H9 (cell line): ENCODE data around the gene TRPC4AP. TPM values are rescaled to one million over a fixed set of nuclear protein-coding genes. Genes with fewer than 3 reads are reported as not detected.

Experiments used
- DNase-seq: peaks from one replicate; pipeline ENCODE4 v3.0.0-alpha.2; 2017
- H2AFZ ChIP-seq: one replicate; pipeline ENCODE4 v1.6.1; 2013; ENCODE audit warnings: mild to moderate bottlenecking, low read length, control low read depth, moderate library complexity
- H2AK5ac ChIP-seq: 2 replicates; pipeline ENCODE4 v1.6.1; 2013; ENCODE audit warnings: low read length, control low read depth, mixed read lengths; ENCODE audit not compliant: insufficient read length
- H2BK120ac ChIP-seq: one replicate; pipeline ENCODE4 v1.6.1; 2013; ENCODE audit warnings: low read depth, mild to moderate bottlenecking, low read length, control low read depth, inconsistent platforms; ENCODE audit not compliant: poor library complexity, severe bottlenecking
- H2BK12ac ChIP-seq: 2 replicates; pipeline ENCODE4 v1.6.1; 2013; ENCODE audit warnings: low read length, control low read depth, mixed read lengths, low read depth; ENCODE audit not compliant: insufficient read length
- H2BK15ac ChIP-seq: 2 replicates; pipeline ENCODE4 v1.6.1; 2013; ENCODE audit warnings: low read depth, low read length, control low read depth
- H2BK20ac ChIP-seq: one replicate; pipeline ENCODE4 v1.6.1; 2013; ENCODE audit warnings: low read depth, mild to moderate bottlenecking, low read length, control low read depth, inconsistent platforms; ENCODE audit not compliant: poor library complexity, severe bottlenecking
- H2BK5ac ChIP-seq: 2 replicates; pipeline ENCODE4 v1.6.1; 2013; ENCODE audit warnings: low read length, control low read depth, mixed read lengths; ENCODE audit not compliant: insufficient read length
- H3K14ac ChIP-seq: 2 replicates; pipeline ENCODE4 v1.6.1; 2013; ENCODE audit warnings: low read length, control low read depth; ENCODE audit not compliant: insufficient read depth
- H3K18ac ChIP-seq: 2 replicates; pipeline ENCODE4 v1.6.1; 2013; ENCODE audit warnings: low read depth, mild to moderate bottlenecking, mixed read lengths, low read length, control low read depth; ENCODE audit not compliant: insufficient read length
- H3K23ac ChIP-seq: 2 replicates; pipeline ENCODE4 v1.6.1; 2013; ENCODE audit warnings: low read length, control low read depth, mixed read lengths, low read depth; ENCODE audit not compliant: insufficient read length
- H3K23me2 ChIP-seq: 2 replicates; pipeline ENCODE4 v1.6.1; 2013; ENCODE audit warnings: low read depth, mild to moderate bottlenecking, mixed read lengths, low read length, control low read depth; ENCODE audit not compliant: insufficient read length, poor library complexity, severe bottlenecking
- H3K27ac ChIP-seq: 2 replicates; pipeline ENCODE4 v1.5.1; 2013; ENCODE audit warnings: low read length, control low read depth, mixed read lengths, low read depth; ENCODE audit not compliant: insufficient read length
- H3K27me3 ChIP-seq: 2 replicates; pipeline ENCODE4 v1.6.1; 2013; ENCODE audit warnings: low read length, control low read depth, inconsistent platforms; ENCODE audit not compliant: insufficient read depth
- H3K4ac ChIP-seq: 2 replicates; pipeline ENCODE4 v1.6.1; 2013; ENCODE audit warnings: low read depth, mild to moderate bottlenecking, control low read depth, inconsistent platforms, low read length, moderate library complexity
- H3K4me1 ChIP-seq: 2 replicates; pipeline ENCODE4 v1.6.1; 2013; ENCODE audit warnings: low read length, control low read depth, inconsistent platforms; ENCODE audit not compliant: insufficient read depth
- H3K4me2 ChIP-seq: 2 replicates; pipeline ENCODE4 v1.6.1; 2013; ENCODE audit warnings: low read length, control low read depth, mixed read lengths; ENCODE audit not compliant: insufficient read length, insufficient read depth
- H3K56ac ChIP-seq: 2 replicates; pipeline ENCODE4 v1.6.1; 2013; ENCODE audit warnings: low read depth, mild to moderate bottlenecking, mixed read lengths, low read length, control low read depth; ENCODE audit not compliant: insufficient read length
- H3K79me1 ChIP-seq: 2 replicates; pipeline ENCODE4 v1.6.1; 2013; ENCODE audit warnings: low read depth, mild to moderate bottlenecking, moderate library complexity, low read length, control low read depth, inconsistent platforms; ENCODE audit not compliant: insufficient read depth, poor library complexity, severe bottlenecking
- H3K79me2 ChIP-seq: 2 replicates; pipeline ENCODE4 v1.6.1; 2013; ENCODE audit warnings: low read length, control low read depth, inconsistent platforms; ENCODE audit not compliant: insufficient read depth
- H3K9ac ChIP-seq: 2 replicates; pipeline ENCODE4 v1.6.1; 2013; ENCODE audit warnings: low read length, control low read depth, mixed read lengths; ENCODE audit not compliant: insufficient read length; ENCODE audit errors: extremely low read depth
- H3K9me3 ChIP-seq: one replicate; pipeline ENCODE4 v1.6.1; 2013; ENCODE audit warnings: low read depth, low read length, inconsistent platforms; ENCODE audit not compliant: control insufficient read depth
- H3T11ph ChIP-seq: one replicate; pipeline ENCODE4 v1.6.1; 2013; ENCODE audit warnings: mild to moderate bottlenecking, low read length, control low read depth, inconsistent platforms
- H4K20me1 ChIP-seq: one replicate; pipeline ENCODE4 v1.6.1; 2013; ENCODE audit not compliant: control insufficient read depth, insufficient read length, insufficient read depth
- H4K5ac ChIP-seq: 2 replicates; pipeline ENCODE4 v1.6.1; 2013; ENCODE audit warnings: low read depth, mild to moderate bottlenecking, mixed read lengths, low read length, control low read depth; ENCODE audit not compliant: insufficient read length
- H4K8ac ChIP-seq: replicated peaks from 2 replicates; pipeline ENCODE4 v1.6.1; 2013; ENCODE audit warnings: low read length, control low read depth, mixed read lengths, low read depth; ENCODE audit not compliant: insufficient read length
- H4K91ac ChIP-seq: 2 replicates; pipeline ENCODE4 v1.6.1; 2013; ENCODE audit warnings: low read depth, mild to moderate bottlenecking, moderate library complexity, mixed read lengths, low read length, control low read depth; ENCODE audit not compliant: insufficient read length
- H3K27ac Mint-ChIP-seq, 3 experiments: 2 replicates in 2 of 3; 3 replicates in 1 of 3; pipeline ENCODE4 v1.8.0; 2020 to 2021; ENCODE audit warnings: mixed read lengths in 3 of 3, mild to moderate bottlenecking in 1 of 3, moderate library complexity in 1 of 3
- H3K27me3 Mint-ChIP-seq: 2 replicates; pipeline ENCODE4 v1.8.0; 2021; ENCODE audit warnings: low read depth, mild to moderate bottlenecking, moderate library complexity, mixed read lengths
- H3K36me3 Mint-ChIP-seq, 3 experiments: 2 replicates in 2 of 3; 3 replicates in 1 of 3; pipeline ENCODE4 v1.8.0; 2020 to 2021; ENCODE audit warnings: low read depth in 3 of 3, mixed read lengths in 3 of 3; ENCODE audit not compliant: insufficient read depth in 1 of 3
- H3K4me1 Mint-ChIP-seq, 2 experiments: 2 replicates each; pipeline ENCODE4 v1.8.0; 2020; ENCODE audit warnings: mixed read lengths in 2 of 2
- H3K4me3 Mint-ChIP-seq, 2 experiments: 2 replicates in 1 of 2; 3 replicates in 1 of 2; pipeline ENCODE4 v1.8.0; 2020 to 2021; ENCODE audit warnings: mild to moderate bottlenecking in 2 of 2, mixed read lengths in 2 of 2, moderate library complexity in 1 of 2
- H3K9me3 Mint-ChIP-seq, 2 experiments: 2 replicates in 1 of 2; 3 replicates in 1 of 2; pipeline ENCODE4 v1.8.0; 2020; ENCODE audit warnings: mild to moderate bottlenecking in 2 of 2, mixed read lengths in 2 of 2, moderate library complexity in 1 of 2
- WGBS: extraction: QIAGEN DNeasy Blood & Tissue Kit; methylation state at CpG from one replicate; pipeline ENCODE4 v1.1.7; 2013; ENCODE audit warnings: missing lambda C conversion rate, low lambda C conversion rate, mixed read lengths; ENCODE audit not compliant: insufficient read length; ENCODE audit errors: extremely low coverage; 5-methylcytosine and 5-hydroxymethylcytosine counted together
- total RNA-seq: library from RNA; stranded (reverse); gene quantifications from 2 replicates; pipeline ENCODE4 v1.2.1, GENCODE V29; 2021
- TF ChIP-seq, protein P1 (sequence below): fragments of 200-600 bp; sonication (generic); conservative IDR thresholded peaks from 3 replicates; pipeline ENCODE4 v1.8.0; 2021; ENCODE audit warnings: antibody characterized with exemption, mild to moderate bottlenecking

TRPC4AP gene
- total RNA-seq, 1 experiment from 2014 or later: 93.9 TPM

DNA sequence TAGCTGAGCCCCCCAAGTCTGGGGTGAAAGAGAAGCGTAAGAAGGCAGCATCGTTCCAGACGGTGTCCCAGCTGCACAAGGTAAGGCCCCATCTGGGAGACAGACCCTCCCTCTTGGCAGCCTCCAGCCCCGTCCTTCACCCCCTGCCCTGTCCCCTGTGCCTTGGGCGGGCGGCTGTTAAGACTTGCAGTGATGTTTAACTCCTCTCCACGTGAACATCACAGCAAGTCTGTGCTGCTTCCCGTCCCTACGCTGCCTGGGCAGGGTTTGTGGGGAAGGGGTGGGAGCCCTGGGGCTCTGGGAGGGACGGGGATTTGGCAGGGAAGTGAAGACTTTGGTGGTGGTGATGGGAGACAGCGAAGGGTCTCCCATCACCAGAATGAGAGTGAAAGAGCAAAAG is 102.4 kb downstream of the TRPC4AP start:
- no peaks in the 10 kb centered on the region for H3K23me2 ChIP-seq
- H3K27me3 Mint-ChIP-seq: peaks cover 36% of the 10 kb centered on the region
- no peak overlapping the region for H3K23ac ChIP-seq
- no peaks in the 10 kb centered on the region for H3K9me3 Mint-ChIP-seq
- H3K18ac ChIP-seq: no peak overlapping the region
- WGBS: no CpG with 5 or more reads among the region's 11 CpGs
- H2BK15ac ChIP-seq: no peak overlapping the region
- H4K8ac ChIP-seq: no peak overlapping the region
- no peak overlapping the region for H2BK20ac ChIP-seq
- H3K79me2 ChIP-seq: no peaks in the 10 kb centered on the region
- H3K36me3 Mint-ChIP-seq: peaks cover 0 to 10% (median 2%) of the 10 kb centered on the region in 3 experiments; a peak in 3 of 7 replicates
- H3K4me1 Mint-ChIP-seq: peaks cover 20 to 22% of the 10 kb centered on the region in 2 experiments
- no peak overlapping the region for H3K27ac ChIP-seq
- no peak overlapping the region for H3K4ac ChIP-seq
- no peak overlapping the region for H2BK5ac ChIP-seq
- no peak overlapping the region for H2BK120ac ChIP-seq
- no peaks in the 10 kb centered on the region for H3K79me1 ChIP-seq
- no peaks in the 10 kb centered on the region for H4K20me1 ChIP-seq
- H4K5ac ChIP-seq: no peak overlapping the region
- H3T11ph ChIP-seq: no peak overlapping the region
- no peaks in the 10 kb centered on the region for H3K27me3 ChIP-seq
- no peak overlapping the region for H3K14ac ChIP-seq
- H2AFZ ChIP-seq: no peak overlapping the region
- no peak overlapping the region for H4K91ac ChIP-seq
- H3K4me1 ChIP-seq: no peaks in the 10 kb centered on the region; the same call in 1 of the 2 replicates
- H3K9ac ChIP-seq: no peak overlapping the region
- H2BK12ac ChIP-seq: no peak overlapping the region
- H3K27ac Mint-ChIP-seq: peak overlapping the region in 1 of 3 experiments; percentile 69; a peak in 1 of 7 replicates
- no peak for DNase-seq
- TF ChIP-seq, protein P1, sequence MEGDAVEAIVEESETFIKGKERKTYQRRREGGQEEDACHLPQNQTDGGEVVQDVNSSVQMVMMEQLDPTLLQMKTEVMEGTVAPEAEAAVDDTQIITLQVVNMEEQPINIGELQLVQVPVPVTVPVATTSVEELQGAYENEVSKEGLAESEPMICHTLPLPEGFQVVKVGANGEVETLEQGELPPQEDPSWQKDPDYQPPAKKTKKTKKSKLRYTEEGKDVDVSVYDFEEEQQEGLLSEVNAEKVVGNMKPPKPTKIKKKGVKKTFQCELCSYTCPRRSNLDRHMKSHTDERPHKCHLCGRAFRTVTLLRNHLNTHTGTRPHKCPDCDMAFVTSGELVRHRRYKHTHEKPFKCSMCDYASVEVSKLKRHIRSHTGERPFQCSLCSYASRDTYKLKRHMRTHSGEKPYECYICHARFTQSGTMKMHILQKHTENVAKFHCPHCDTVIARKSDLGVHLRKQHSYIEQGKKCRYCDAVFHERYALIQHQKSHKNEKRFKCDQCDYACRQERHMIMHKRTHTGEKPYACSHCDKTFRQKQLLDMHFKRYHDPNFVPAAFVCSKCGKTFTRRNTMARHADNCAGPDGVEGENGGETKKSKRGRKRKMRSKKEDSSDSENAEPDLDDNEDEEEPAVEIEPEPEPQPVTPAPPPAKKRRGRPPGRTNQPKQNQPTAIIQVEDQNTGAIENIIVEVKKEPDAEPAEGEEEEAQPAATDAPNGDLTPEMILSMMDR: no peak
- no peaks in the 10 kb centered on the region for H3K9me3 ChIP-seq
- no peak overlapping the region for H3K4me3 Mint-ChIP-seq
- no peak overlapping the region for H2AK5ac ChIP-seq
- H3K56ac ChIP-seq: no peak overlapping the region
- H3K4me2 ChIP-seq: no peak overlapping the region
